ENCODE results near the gene CEBPZOS. TPM values are rescaled to one million over a fixed set of nuclear protein-coding genes. Genes with fewer than 3 reads are reported as not detected.
A peak's percentile ranks its signal among the peaks of the same experiment; 100 is the strongest.

The CEBPZOS gene
- total and polyA plus RNA-seq, 9 of the 15 experiments (the other 6 are each of a cell fraction or from before 2014, with no cell fraction given) = 21.7 to 64.8 (median 46.7) TPM

DNA sequence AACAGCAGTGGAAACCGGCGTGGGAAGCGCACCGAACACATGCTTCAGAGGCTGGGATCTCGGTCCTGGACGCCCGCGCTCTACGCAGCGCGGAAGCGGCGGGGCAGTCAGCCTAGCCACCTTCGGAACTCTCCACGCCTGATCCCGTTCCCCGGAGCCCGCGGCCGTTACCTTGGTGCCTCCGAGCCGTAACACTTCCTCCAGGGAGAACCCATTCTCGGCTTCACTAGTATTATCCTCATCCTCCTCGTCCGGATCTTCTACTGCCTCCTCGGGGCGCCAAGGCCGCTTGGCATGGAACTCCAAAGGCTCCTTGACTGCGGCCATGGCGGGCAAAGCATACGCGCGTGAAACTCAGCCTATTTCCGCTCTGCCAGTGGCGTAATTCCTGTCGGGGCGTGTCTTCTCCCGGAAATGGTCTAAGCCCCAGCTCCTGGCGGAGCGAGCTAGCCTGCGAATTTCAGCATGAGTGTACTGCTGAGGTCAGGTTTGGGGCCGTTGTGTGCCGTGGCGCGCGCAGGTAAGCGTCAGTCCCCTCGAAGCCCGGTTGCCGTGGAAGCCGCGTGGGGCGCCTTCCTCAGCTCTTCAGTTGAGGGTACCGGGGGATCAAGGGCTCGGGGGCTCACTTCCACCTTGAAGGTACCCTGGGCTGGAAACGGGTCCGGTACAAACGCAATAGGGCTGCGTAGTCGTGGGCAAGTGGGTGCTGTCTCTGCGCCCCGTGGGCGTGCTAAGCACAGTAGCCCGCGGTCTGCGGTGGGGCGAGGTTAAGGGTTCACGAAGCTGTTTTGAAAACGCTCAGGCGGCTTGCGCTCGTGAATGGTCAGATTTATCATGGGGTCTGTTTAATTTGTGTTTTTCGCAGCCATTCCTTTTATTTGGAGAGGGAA, 35.2 kb downstream of the CEBPZOS start, which contains the start of the genes CEBPZ and NDUFAF7 (continued):
- peak; percentile 88; the same call in 1 of the 2 replicates for TF ChIP-seq KAT7 (CRISPR knock-in tag; IDR thresholded peaks at IDR 0.05; ENCODE audit: borderline replicate concordance)
- no peak for TF ChIP-seq ZNF354B (CRISPR knock-in tag; IDR thresholded peaks at IDR 0.05)
- TF ChIP-seq, protein P1, sequence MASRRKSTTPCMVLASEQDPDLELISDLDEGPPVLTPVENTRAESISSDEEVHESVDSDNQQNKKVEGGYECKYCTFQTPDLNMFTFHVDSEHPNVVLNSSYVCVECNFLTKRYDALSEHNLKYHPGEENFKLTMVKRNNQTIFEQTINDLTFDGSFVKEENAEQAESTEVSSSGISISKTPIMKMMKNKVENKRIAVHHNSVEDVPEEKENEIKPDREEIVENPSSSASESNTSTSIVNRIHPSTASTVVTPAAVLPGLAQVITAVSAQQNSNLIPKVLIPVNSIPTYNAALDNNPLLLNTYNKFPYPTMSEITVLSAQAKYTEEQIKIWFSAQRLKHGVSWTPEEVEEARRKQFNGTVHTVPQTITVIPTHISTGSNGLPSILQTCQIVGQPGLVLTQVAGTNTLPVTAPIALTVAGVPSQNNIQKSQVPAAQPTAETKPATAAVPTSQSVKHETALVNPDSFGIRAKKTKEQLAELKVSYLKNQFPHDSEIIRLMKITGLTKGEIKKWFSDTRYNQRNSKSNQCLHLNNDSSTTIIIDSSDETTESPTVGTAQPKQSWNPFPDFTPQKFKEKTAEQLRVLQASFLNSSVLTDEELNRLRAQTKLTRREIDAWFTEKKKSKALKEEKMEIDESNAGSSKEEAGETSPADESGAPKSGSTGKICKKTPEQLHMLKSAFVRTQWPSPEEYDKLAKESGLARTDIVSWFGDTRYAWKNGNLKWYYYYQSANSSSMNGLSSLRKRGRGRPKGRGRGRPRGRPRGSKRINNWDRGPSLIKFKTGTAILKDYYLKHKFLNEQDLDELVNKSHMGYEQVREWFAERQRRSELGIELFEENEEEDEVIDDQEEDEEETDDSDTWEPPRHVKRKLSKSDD (conservative IDR thresholded peaks at IDR 0.05; ENCODE audit: low read length) = no peak
- TF ChIP-seq ZNF282 (CRISPR knock-in tag; IDR thresholded peaks at IDR 0.05) = no peak
- TF ChIP-seq ZNF12 (CRISPR knock-in tag; IDR thresholded peaks at IDR 0.05) = 0 out of 2 replicates have a peak, but pooled peaks have one; percentile 26
- 0 out of 2 replicates have a peak, but pooled peaks have one; percentile 43 for TF ChIP-seq RHOXF2B (CRISPR knock-in tag; conservative IDR thresholded peaks at IDR 0.05)
- no peak for TF ChIP-seq SREBF1 (IDR thresholded peaks at IDR 0.05; ENCODE audit: borderline replicate concordance, low read depth, low read length)
- TF ChIP-seq ZNF586 (CRISPR knock-in tag; conservative IDR thresholded peaks at IDR 0.05) = no peak
- TF ChIP-seq MAZ (CRISPR knock-in tag; conservative IDR thresholded peaks at IDR 0.05 in 1 of 2, IDR thresholded peaks at IDR 0.05 in 1 of 2) = peak in 1 of 2 experiments; percentile 71; a peak in 2 of 4 replicates
- TF ChIP-seq TCF7 (IDR thresholded peaks at IDR 0.05; ENCODE audit: borderline replicate concordance) = no peak
- TF ChIP-seq SIN3B (IDR thresholded peaks at IDR 0.05; ENCODE audit: low read depth) = peak; percentile 80
- no peak for TF ChIP-seq NFE2 (IDR thresholded peaks at IDR 0.05; ENCODE audit: low read depth)
- no peak for TF ChIP-seq ZEB2 (IDR thresholded peaks at IDR 0.05)
- peak; percentile 90 for TF ChIP-seq GABPB1 (CRISPR knock-in tag; IDR thresholded peaks at IDR 0.05)
- 0 out of 2 replicates have a peak, but pooled peaks have one; percentile 17 for TF ChIP-seq SPI1 (IDR thresholded peaks at IDR 0.05; ENCODE audit: borderline replicate concordance, low read depth, low read length)
- no peak for TF ChIP-seq PHF21A (IDR thresholded peaks at IDR 0.05; ENCODE audit: borderline replicate concordance, low read depth)
- TF ChIP-seq, protein P2, sequence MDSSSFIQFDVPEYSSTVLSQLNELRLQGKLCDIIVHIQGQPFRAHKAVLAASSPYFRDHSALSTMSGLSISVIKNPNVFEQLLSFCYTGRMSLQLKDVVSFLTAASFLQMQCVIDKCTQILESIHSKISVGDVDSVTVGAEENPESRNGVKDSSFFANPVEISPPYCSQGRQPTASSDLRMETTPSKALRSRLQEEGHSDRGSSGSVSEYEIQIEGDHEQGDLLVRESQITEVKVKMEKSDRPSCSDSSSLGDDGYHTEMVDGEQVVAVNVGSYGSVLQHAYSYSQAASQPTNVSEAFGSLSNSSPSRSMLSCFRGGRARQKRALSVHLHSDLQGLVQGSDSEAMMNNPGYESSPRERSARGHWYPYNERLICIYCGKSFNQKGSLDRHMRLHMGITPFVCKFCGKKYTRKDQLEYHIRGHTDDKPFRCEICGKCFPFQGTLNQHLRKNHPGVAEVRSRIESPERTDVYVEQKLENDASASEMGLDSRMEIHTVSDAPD (CRISPR knock-in tag; IDR thresholded peaks at IDR 0.05) = no peak
- TF ChIP-seq ZNF76 (CRISPR knock-in tag; IDR thresholded peaks at IDR 0.05; ENCODE audit: borderline replicate concordance) = 0 out of 2 replicates have a peak, but pooled peaks have one; percentile 25
- no peak for TF ChIP-seq CCNT2 (IDR thresholded peaks at IDR 0.05; ENCODE audit: borderline replicate concordance, extremely low read depth, insufficient read length, low read depth, low read length)
- TF ChIP-seq MCM2 (IDR thresholded peaks at IDR 0.05; ENCODE audit: low read depth) = no peak
- TF ChIP-seq ZNF347 (CRISPR knock-in tag; IDR thresholded peaks at IDR 0.05; ENCODE audit: low read depth) = no peak
- TF ChIP-seq, protein P3, sequence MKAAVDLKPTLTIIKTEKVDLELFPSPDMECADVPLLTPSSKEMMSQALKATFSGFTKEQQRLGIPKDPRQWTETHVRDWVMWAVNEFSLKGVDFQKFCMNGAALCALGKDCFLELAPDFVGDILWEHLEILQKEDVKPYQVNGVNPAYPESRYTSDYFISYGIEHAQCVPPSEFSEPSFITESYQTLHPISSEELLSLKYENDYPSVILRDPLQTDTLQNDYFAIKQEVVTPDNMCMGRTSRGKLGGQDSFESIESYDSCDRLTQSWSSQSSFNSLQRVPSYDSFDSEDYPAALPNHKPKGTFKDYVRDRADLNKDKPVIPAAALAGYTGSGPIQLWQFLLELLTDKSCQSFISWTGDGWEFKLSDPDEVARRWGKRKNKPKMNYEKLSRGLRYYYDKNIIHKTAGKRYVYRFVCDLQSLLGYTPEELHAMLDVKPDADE (conservative IDR thresholded peaks at IDR 0.05; ENCODE audit: control insufficient read depth, low read depth, low read length) = peak; percentile 85
- peak; percentile 94 for TF ChIP-seq POLR2AphosphoS5 (IDR thresholded peaks at IDR 0.05; ENCODE audit: control insufficient read depth, insufficient read depth, low read depth, low read length)
